ENCODE measurements around the gene CDV3.

CDV3 gene

GRCh38 chr3:133606342-133606741 lies 32.9 kb downstream of the CDV3 start:
- no peak for DNase-seq (ENCODE audit: low spot score)

DNA sequence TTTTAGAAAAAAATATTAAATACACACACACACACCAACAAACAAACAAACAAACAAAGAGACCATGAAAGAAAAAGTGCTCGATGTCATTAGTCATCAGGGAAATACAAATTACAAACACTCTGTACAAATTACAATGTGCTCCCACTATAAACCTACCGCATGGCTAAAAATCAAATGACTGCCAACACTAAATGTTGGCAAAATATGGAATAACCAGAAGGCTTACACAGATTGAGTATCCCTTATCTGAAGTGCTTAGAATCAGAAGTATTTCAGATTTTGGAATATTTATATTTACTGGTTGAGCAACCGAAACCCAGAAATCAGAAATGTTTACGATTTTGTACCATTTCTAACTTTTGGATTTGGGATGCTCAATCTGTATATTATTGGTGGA lies 33.4 kb downstream of the CDV3 start:
- no peak for DNase-seq (ENCODE audit: low spot score)

DNA sequence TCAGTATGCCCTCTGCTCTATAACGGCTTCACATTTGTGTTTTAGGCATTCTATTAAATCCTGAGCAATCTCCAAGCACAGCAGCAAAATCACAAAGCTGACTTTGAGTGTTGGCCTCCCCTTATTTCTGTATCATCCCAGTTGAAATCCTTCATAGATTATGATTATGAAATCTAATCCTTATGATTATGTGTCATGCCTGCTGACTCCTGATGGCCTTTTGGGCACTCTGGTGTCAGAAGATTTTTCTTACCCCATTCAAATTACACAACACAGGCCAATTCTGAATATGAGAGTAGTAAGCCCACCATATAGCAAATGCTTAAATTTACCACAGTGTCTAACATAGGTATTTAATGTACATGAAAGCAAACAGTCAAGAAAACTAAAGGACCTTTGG lies 34.3 kb downstream of the CDV3 start:
- DNase-seq (ENCODE audit: low spot score), result no peak

GRCh38 chr3:133608388-133608787 lies 34.9 kb downstream of the CDV3 start:
- DNase-seq (ENCODE audit: low spot score), result no peak

- no peak for DNase-seq (ENCODE audit: low spot score)
Observed at GRCh38 chr3:133610031-133610430, 36.5 kb downstream of the CDV3 start.

- DNase-seq (ENCODE audit: low spot score), result no peak
Observed at GRCh38 chr3:133611534-133611933, 38.0 kb downstream of the CDV3 start.

- no peak for DNase-seq (ENCODE audit: low spot score)
Observed at GRCh38 chr3:133620066-133620784, 46.7 kb downstream of the CDV3 start.

DNA sequence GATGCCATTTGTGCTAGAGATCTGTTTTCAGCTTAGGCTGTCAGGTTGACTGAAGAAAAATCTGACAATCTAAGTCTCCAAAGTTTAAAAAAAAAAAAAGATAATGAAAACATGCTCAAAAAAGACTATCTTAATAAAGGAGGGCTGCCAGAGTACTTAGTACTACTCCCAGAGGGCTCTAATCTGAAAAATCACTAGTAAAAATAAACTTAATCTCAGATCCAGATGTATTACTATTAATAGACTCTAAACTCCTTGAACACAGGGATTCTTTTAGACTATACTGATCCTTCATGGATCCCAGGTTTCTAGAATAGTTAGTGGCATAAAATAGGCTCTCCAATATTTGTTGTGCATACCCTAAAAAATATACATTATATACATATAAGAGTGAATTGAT lies 54.3 kb downstream of the CDV3 start:
- no peak for DNase-seq (ENCODE audit: low spot score)

DNA sequence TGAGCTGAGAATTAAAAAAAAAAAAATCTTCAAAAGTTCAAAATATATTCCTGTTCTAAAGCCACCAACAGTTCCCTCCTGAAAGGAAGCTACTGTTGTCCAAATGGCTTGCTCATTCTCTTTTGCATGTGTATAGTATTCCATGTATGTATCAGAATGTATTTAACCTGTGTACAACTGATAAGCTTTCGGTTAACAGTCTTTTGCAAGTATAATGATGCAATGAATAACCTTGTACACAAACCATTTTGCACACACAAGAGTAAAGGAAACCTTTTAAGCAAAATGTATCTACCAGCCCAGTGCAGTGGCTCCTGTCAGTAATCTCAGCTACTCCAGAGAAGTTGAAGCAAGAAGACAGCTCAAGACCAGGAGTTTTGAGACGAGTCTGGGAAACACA lies 55.7 kb downstream of the CDV3 start:
- no peak for DNase-seq (ENCODE audit: low spot score)

GRCh38 chr3:133633439-133633838 lies 60.0 kb downstream of the CDV3 start:
- DNase-seq (ENCODE audit: low spot score), result no peak

Measured in NAMALWA (cell line).